GM21526 (cell line): ENCODE results near the gene ALKBH4.
"Not testable (repeated sequence)": the region's sequence is repeated elsewhere in the genome, so short reads cannot be mapped to it uniquely, and the experiment has no call there.

Experiments
- ATAC-seq: cut with Tn5 transposase; IDR thresholded peaks from one replicate; pipeline ENCODE4 v1.9.1; 2021; ENCODE audit warnings: moderate library complexity; ENCODE audit not compliant: unreplicated experiment, low FRiP score

ALKBH4 gene

DNA sequence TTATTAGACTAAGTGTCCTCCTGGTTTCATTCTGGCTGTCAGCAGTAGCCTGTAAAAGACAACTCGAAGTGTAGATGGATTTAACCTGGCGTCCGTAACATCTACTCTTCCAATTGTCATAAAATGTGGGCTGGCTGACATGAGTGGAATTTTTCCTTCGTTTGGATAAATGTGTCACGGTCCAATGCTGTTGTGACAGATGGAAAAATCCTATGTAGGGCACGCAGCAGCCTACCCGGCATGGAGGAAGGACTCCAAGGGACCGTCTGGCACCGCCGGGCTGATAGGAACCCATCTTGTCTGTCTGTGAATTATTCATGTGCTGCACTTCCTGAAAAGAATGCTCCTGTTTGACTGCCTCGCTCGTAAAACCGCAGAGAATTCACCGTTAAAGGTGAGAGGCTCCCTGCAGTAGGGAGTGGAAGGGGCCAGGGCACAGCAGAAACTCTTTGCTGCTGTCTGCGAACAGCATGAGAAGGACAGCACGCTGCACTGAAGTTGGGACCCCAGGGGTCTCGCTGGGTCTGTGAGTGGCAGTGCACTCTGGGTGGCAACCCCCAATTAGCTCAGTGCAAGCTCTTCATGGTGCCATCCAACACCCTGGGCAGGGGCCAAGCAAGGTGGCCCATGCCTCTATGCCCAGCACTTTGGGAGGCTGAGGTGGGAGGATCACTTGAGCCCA is 32.9 kb downstream of the ALKBH4 start:
- no peak for ATAC-seq

DNA sequence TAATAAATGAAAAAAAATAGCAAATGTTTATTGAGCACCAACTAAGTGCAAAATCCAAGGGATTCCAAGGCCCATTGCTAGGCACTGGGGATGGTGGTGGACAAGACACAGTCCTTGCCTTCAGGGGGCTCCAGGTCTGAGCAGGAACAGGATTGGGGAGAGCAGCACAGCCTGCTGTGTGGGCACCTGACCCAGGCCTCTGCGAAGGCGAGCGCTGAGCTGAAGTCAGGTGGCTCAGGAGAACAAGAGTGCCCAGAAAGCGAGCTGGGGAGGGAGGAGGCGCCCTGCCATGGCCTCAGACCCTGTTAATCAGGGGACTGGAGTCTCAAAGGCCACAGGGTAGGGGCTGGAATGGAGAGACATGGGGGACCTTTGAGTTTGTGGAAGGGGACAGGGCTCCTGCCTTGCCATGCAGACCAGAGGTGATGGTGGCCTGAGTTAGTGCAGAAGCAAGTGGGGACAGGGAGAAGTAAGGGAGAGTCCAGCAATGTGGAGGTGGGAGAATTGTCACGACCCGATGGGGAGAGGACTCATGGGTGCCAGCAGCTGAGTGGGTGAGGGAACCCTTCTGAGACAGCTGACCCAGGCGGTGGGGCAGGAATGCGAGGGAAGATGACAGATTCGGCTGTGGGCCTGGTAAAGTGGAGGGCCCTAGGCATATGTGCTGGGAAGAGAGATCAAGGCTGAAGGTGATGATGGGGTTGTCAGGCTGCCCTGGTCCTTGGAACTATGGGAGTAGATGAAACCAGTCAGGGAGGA is 35.3 kb downstream of the ALKBH4 start:
- ATAC-seq: no peak

DNA sequence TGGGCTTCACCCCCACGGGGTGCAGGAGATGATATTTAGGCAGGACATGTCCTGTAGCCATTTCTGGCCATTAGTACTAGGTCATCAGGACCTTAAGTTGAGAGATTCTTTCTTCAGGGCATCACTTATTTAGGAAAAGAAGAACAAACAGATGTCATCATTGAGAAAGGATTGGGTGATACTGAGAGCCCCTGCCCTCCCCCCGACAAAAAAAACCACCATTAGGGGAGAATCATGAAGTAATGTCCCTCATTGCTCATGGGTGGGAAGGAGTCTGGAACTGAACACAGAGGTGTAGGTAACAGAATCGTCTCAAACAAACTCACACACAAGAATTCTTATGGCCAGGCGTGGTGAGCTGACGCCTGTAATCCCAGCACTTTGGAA is 37.7 kb downstream of the ALKBH4 start:
- ATAC-seq: no peak

DNA sequence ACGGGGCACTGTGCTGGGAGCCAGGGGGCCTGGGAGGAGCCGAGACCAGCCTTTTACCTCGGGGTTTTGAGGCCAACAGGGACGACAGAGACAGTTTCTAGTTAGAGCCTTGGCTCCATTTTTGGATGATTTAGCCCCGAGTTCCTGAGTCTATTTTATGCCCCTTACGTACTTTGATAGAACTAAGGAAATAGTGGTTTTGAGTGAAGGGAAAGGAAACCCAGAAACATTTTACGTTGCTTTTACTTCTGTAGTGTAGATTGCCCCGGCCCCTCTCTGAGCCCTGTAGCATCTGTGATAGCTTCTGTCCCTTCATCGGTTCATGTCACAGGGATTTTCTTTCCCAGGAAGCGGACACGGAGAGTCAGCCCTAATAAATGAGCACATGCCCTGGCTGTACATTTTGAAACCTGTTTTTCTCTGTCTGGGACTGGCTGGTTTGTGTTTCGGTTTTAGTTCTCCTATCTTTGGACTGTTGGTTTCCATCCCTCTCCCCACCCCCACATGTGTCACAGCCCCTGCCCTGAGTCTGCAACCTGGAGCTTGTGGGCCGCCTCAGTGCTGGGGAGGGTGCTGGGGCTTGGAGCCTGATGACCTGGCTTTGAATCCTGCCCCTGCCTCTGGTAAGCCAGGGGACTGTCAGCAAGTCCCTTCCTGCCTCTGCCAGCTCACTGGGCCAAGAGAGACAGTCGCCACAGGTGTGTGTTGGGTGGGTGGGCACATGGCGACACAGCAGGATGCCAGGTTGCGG is 38.2 kb downstream of the ALKBH4 start:
- peak; percentile 42 for ATAC-seq

DNA sequence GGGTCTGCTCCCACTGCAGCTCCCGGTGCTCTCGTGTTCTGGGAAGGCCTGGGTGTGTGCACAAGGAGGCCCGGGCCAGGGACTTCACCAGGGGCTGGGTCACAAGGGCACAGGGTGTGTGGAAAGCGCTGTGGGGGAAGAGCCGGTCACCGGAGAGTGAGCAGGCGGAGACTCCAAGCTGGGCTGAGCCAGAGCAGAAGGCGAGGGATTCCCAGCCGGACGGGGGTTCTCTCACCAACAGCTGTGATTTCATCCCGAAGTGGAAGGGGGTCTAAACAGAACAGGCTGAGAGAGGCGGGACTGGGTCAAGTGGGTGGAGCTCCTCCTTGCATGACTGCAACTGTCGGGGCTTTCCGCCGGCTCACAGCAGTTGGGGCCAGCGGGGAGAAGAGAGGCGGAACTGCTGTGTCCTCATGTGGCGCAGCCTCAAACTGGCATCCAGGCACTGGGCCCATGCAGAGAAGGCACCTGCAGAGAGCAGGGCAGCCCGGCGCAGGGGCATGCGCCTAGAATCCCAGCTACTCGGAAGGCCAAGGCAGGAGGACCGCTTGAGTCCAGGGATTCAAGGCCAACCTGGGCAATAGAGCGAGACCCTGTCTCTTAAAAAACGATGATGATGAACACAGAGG is 38.9 kb downstream of the ALKBH4 start:
- ATAC-seq: peak; percentile 56

DNA sequence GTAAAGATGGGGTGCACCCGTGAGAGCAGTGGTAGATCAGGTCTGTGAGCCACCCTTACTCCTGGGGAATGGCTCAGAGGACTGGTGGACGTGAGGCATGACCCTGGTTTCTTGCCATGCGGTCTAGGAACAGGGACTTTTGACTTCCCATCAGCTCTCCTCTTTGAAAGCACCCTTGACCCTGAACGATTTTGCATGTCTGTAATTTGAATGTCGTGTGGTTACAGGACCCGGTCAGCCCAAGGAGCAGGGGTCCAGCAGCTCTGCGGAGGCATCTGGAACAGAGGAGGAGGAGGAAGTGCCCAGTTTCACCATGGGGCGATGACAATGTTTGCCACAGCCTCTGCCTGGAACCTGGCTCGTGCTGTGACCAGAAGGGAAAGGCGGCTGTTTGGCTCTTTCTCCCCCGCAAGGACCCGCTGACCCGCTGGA is 39.9 kb downstream of the ALKBH4 start:
- no peak for ATAC-seq

DNA sequence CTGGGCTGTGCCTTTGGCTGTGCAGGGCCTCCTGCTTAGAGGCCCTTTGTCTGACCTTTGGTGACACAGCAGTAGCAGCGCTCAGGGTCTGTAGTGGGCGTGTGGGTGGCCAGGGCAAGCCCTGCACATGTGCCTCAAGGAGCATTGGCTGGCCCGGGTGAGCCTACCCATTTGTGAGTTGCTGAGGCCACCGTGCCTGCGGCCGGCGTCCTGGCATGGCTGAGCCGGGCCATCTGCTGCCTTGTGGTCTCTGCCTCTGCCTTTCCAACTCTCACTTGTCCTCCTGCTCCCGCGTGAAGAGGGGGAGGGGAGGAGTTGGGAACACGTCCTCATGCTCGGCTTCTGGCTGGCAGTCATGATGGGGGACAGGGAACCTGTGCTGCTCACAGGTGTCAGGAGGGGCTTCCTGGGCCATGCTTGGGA is 40.5 kb downstream of the ALKBH4 start:
- ATAC-seq: no peak

DNA sequence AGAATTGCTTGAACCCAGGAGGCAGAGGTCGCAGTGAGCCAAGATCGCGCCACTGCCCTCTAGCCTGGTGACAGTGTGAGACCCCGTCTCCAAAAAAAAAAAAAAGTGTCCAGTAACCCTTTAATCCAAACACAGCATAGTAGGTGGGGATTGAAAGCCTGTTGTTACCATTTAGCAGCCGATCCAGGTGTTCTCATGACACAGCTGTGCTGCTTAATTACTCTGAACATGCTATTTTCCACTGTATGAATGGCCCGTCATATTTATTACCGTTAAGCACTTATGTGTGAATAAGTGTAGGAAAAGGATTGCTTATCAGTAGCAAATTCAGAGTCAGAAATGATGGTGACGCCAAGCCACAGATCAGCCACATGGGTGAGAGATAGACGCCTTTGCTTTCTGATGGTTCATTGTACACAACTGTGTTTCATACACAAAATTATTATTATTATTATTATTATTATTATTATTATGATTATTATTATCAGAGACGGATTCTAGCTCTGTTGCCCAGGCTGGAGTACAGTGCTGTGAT is 42.9 kb downstream of the ALKBH4 start:
- no peak for ATAC-seq

DNA sequence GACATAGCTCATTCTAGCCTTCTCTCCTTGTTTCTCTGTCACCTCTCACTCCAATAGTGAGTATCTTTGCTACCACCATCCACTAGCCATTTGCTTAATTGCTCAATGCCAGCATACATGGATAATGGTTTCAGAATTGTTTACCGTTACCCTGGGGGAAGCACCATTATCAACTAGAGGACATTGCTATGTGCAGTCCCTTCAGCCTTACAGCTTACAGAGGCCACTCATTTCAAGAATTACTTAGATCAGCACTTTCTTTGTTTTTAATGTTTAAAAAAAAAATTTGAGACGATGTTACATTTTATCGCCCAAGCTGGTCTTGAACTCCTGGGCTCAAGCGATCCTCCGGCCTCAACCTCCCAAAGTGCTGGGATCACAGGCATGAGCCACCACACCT is 46.1 kb downstream of the ALKBH4 start:
- no peak for ATAC-seq

DNA sequence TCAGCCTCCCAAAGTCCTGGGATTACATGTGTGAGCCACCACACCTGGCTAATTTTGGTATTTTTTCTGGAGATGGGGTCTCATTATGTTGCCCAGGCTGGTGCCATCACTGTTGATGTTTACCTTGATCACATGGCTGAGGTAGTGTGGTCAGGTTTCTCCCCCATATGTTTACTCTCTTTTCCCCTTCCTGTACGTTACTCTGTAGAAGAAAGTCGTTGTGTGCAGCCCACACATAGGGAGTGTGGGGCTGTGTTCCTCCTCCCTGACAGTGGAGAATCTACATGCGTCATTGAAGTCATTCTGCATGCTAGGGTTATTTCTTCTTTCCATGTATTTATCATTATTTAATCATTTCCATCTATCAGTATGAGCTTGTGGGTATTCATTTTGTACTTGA is 47.6 kb downstream of the ALKBH4 start:
- no peak for ATAC-seq

DNA sequence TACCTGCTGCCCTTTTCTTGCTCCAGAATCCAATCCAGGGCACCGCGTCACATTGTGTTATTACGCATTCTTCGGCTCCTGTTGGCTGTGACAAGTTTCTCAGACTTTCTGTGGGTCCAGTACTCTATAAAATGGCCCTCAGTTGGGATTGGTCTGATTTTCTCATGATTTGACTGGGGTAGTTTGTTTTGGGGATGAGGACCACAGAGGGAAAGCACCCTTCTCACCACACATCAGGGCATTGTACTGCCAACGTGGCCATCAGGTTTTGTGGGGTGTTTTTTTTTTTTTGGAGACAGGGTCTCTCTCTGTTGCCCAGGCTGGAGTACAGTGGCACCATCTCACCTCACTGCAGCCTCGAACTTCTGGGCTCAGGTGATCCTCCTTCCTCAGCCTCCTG is 48.3 kb downstream of the ALKBH4 start:
- ATAC-seq: no peak

DNA sequence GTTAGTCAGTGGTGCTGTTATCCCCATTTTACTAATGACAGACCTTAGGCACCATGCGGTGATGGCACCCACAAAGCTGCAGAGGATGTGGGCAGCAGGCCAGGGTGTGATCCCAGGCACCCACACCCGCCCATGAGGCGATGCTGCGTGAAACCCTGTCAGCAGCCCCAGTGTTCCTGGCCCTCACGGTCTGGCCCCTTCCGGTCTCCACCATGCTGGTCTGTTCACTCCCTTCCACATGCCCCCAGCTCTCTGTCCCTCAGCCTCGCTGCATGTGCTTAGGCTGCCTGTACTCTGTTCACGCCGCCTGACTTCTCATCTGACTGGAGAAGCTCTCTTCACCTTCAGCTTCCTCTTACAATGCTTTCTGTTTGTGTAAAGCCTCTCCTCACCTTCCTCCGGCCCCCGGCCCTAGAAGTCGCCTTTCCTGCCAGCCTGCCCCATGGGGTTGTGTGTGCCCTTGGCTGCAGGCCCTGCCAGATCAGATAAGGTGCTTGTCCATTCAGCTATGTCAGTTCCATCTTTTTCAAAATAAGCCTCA is 48.9 kb downstream of the ALKBH4 start:
- ATAC-seq: no peak

DNA sequence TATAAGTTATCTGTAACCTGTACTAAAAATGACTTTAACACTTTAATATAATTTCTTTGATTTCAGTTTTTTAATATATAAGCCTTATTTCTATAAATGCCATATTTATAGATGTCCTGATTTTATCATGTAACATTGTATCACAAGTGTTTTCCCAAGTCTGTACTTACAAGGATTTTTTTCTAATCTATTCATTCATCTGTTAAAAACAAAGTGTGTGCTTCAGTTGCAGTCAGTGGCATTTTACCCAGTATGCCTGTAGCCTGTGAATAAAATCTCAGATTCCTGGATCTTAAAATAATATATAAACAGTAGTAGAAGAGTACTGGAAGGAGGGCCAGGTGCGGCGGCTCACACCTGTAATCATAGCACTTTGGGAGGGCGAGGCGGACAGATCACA is 51.1 kb downstream of the ALKBH4 start:
- no peak for ATAC-seq

DNA sequence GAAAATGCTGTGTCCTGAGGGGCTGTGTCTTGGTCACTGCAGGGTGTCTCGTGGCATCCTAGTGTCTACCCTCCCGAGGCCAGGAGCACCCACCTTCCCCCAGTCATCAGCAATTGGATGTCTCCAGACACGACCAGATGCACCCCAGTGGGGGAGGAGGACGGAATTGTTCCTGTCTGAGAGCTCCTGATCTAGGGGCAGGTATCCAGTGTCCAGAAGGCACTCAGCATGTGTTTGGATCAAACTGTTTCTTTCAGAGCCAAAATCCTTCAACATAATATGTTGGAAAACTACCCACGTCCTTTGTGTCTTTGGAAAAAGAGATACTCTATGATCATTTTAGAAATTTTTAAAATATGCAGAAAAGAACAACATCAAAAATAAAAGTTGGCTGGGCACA is 51.6 kb downstream of the ALKBH4 start:
- no peak for ATAC-seq

DNA sequence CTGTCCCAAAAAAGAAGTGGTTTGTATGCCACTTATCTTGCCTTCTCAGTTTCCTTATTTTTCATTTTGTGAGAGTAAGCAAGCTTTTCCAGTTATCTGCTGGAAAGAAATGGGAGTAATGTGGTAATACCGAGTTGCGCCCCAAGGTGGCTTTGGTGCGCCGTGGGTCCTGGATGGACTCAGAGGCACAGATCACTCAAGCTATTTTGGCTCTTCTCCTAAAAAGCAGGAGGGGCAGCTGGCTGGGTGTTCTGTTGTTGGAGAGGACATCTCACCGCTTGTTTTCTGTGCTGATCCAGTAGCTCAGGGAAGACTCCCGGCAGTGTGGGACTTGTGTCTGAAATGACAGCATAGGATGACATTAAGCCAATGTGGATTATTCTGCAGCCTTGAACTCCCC is 52.1 kb downstream of the ALKBH4 start:
- no peak for ATAC-seq

DNA sequence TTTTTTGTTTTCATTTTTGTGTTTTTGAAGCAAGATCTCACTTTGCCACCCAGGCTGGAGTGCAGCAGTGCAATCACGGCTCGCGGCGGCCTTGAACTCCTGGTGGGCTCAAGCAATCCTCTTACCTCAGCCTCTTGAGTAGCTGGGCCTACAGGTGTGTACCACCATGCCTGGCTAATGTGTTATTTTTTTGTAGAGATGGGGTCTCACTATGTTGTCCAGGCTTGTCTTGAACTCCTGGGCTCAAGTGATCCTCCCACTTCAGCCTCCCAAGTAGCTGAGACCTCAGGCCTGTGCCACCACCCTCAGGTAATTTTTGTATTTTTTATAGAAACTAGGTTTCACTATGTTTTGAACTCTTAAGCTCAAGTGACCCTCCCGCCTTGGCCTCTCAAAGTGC is 53.7 kb downstream of the ALKBH4 start:
- no peak for ATAC-seq

DNA sequence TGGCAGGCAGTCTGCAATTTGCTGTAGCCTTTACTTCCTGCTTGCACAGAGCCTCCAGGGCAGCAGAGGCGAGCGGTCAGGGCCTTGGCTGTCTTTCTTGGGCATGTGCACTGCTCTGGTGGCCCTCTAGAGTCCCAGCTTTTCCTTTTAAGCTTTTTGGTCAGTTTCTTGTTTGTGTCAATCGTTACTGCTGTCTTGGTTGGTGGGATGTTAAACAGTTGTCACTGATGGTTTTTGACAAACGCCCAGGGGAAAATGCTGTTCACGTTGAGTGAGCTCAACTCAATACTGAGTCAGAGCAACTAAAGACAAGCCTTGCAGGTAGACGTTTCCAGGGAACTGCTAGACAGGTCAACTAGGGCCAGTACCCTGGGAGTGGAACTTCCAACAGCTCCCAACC is 54.5 kb downstream of the ALKBH4 start:
- no peak for ATAC-seq

DNA sequence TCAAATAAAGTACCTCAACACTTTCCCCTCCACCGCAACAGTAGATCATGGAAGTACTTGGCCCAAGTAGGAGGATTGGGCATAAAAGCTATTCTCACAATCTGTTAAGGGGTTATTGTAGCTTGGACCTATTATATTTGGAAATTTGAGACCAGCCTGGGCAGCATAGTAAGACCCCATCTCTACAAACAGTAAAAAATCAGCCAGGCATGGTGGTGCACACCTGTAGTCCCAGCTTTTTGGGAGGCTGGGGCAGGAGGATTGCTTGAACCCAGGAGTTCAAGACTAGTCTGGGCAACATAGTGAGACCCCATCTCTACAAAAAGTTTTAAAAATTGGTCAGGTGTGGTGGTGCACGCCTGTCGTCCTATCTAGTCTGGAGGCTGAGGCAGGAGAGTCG is 55.3 kb downstream of the ALKBH4 start:
- no peak for ATAC-seq

DNA sequence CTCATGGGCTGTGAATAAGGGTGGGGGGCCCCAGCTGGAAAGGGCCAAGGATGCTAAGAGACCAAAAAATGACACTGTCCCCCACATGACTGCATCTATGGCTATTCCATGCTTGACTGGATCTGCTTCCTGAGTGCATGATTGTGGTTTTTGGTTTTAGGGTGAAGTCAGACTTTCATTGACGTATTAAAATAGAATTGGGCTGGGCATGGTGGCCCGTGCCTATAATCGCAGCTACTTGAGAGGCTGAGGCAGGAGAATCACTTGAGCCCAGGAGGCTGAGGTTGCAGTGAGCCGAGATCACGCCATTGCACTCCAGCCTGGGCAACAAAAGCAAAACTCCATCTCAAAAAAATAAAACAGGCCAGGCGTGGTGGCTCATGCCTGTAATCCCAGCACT is 56.1 kb downstream of the ALKBH4 start:
- ATAC-seq: not testable (repeated sequence)

DNA sequence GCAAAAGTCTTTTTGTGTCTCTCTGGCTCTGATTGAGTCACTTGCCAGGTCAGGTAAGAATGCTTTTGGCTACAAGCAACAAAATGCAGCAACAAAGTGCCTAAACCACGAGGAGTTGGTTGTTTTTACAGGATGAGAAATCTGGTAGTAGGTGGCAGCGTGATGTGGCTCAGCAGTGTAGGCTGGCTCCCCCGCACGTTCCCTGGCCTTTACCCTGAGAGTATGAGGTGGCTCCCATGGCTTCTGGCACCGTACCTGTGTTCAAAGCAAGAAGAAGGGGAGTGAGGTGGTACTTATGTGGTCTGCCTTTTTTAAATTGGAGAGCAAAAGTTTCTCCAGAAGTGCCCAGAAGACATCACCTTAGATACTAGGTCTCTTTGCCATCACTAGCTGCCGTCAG is 56.8 kb downstream of the ALKBH4 start:
- ATAC-seq: no peak
